C4-2B (cell line): ENCODE results near the gene SMG7.

ENCODE experiments used
- CTCF ChIP-seq: fragments of 450-650 bp; conservative IDR thresholded peaks from 2 replicates; pipeline ENCODE4 v1.5.1; 2017; ENCODE audit warnings: mild to moderate bottlenecking
- ZFX ChIP-seq: fragments of 450-650 bp; IDR thresholded peaks from 2 replicates; pipeline ENCODE4 v1.6.1; 2017

- TF ChIP-seq CTCF (no peak), ZFX (no peak)
Observed at GRCh38 chr1:183520379-183520778, 48.1 kb downstream of the SMG7 start.
